ENCODE data around the gene PCDH15.

PCDH15 gene

DNA sequence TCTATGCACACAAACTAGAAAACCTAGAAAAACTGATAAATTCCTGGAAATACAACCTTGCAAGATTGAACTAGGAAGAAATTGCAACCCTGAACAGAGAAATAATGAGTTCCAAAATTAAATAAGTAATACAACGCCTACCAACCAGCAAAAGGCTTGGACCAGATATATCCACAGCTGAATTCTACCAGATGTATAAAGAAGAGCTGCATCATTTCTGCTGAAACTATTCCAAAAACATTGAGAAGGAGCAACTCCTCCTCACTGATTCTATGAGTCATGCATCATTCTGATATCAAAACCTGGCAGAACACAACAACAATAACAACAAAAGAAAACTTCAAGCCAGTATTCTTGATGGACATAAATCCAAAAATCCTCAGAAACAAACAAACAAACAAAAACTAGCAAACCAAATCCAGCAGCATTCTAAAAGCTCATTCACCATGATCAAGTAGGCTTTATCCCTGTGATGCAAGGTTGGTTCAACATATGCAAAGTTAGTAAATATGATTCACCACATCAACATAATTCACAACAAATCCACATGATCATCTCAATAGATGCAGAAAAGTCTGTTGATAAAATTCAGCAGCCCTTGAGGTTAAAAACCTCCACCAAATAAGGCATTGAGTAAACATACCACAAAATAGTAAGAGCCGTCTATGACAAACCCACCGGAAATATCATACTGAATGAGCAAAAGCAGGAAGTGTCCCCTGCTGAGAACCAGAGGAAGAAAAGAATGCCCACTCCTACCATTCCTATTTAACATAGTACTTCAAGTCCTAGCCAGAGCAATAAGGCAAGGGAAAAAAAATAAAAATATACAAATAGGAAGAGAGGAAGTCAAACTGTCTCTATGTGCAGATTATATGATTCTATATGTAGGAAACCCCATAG, 98.2 kb downstream of the PCDH15 start:
- no peak for DNase-seq

DNA sequence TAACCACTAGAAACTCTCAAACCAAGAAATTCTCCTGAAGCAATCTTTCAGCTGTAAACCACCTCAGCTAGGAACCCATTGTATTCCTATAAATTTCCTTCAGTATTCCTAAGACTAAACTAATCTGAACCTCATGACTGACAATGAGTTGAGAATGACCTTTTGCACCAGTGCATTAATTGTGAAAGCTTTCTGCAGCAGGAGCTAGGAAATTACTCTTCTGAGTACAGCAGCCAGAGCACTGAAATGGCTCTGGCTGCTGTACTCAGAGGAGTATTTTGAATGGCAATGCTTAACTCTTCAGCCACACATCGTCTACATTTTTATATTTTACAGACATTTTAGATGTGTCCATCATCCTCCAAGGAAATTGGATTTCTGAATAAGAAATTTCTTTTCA, 109.7 kb downstream of the PCDH15 start:
- no peak for DNase-seq

DNA sequence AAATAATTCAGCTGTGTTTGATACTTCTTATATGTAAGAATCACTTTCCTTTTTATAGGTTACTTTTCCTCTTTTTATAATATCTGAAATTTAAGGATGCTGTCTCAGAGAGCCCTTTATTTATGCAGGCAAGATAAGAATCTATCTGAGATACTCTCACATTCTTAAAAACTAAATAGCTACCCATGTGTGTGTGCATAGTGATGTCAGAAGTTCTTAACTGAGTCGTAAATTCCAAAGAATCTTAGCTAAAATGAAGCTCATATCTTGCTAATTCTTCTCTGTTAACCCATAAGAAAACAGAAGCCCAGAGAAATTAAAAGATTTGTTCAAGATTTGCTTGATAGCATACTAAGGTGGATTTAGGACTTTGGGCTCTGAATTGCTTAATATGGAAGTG, 118.5 kb downstream of the PCDH15 start:
- DNase-seq = no peak

DNA sequence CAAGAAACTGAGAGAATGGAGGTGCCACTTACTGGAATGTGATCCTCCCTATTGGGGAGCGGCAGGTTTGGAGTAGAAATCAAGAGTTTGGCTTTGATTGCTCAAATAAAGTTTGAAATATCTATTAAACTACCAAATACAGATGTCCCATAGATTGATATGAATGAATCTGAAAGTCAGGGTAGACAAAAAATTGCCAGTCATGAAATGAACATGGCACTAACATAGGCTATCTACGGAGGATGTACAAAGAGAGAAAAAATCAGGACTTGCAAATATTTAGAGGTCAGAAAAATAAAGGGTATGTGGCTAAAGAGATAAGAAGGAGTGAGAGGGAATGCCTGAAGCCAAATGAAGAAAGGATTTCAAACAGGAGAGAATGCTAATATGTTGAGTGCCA, 119.9 kb downstream of the PCDH15 start:
- no peak for DNase-seq

DNA sequence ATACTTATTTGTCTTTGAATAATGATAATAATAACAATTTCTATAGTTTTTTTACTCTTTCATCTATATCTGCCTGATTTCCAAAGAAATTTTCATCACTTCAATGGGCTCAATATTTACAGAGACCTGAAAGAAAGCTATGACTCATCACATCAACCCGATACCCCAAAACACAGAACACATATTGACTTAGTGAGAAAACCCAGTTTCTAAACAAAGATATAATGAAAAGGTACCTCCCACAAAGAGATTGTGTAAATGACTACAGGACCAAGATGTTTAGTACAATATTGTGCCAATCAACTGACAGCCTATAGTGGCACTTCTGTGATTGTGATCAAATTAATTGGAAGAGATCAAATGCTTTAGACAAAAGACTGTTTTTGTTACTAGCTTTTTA, 133.9 kb downstream of the PCDH15 start:
- no peak for DNase-seq

DNA sequence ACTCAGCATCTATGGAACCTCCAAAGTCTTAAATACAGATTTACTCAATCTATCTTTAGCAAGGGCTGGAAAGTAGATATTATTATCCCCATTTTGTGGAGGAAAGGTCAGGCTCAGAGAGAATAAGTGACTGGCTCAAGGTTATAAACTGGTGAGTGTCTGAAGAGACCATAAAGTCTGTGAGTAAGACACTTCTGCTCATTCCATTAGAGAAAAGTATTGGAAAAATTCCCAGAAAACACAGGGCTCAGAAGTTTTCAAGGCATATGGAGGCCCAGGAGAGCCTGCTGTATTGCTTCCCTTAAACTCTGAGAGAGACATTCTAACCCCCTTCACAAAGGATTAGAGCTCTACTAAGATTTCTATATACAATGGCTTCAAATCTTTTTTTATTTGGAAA, 134.8 kb downstream of the PCDH15 start:
- DNase-seq = no peak

DNA sequence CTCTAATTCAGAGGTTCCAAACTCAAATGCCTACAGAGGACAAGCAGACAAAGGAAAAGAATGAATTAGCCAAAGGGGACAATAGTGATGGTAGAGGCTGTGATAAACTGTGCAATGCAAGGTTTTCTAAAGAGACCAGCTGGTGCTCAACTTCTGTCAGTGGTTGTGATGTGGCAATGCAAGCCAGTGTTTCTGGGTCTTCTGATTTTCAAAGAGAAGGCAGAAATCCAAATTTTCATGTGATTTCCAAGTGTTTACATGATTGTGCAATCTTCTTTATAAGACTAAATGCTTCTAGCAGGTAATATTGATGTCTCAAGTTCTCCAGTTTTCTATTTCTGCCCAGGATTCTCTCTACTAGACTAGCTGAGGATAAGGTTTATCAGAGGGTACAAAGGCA, 135.9 kb downstream of the PCDH15 start:
- DNase-seq = no peak

DNA sequence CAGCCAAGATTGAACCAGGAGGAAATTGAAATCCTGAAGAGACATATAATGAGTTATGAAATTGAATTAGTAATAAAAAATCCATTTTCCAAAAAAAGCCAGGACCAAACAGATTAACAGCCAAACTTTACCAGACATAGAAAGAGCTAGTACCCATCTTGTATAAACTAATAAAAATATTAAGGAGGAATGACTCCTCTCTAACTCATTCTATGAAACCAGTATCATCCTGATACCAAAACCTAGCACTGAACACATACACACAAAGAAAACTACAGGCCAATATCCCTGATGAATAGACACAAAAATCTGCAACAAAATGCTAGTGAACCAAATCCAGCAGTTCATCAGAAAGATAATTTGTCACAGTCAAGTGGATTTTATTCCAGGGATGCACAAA, 140.6 kb downstream of the PCDH15 start:
- DNase-seq = no peak

DNA sequence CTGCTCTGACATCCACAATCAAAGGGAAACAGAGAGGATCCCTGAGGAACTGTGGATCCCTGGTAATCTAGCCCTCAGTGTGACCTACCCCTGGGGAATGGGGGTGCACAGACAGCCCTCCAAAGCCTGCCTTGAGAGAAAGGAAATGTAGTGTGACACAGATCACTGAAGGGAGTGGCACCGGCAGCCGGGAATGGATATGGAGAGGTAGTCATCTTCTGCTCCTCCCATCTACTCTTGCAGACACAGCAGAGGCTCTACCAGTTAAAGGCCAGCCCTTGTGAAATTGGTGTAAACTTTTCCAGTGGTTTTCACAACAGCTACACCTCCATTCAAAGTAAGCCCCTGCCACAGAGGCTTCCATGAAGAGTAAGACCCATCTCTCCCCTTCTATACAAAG, 144.4 kb downstream of the PCDH15 start:
- no peak for DNase-seq

DNA sequence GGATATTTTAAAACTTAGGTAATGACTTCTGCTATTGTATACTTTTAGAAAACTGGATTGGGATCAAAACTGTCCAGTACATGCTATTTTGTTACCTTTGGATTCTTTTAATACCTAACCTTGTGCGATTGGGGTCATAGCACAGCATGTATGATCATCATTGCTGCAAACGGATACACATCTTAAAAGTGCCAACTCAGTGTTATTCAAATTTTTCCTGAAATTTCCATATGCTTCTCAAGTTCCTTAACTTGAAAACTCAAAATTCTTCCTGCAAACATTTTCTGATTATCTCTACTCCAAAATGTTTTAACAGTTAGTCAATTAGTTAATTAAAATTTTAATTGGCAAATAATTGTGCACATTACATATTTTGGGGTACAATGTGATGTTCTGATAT, 147.5 kb downstream of the PCDH15 start:
- no peak for DNase-seq

DNA sequence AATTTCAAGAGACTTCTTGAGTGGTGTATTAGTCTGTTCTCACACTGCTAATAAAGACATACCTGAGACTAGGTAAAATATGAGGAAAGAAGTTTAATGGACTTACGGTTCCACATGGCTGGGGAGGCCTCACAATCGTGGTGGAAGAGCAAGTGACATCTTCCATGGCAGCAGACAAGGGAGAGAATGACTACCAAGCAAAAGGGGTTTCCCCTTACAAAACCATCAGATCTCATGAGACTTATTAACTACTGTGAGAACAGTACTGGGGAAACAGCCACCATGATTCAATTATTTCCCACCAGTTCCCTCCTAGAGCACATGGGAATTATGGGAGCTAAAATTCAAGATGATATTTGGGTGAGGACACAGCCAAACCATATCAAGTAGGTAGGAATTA, 150.5 kb downstream of the PCDH15 start:
- no peak for DNase-seq

DNA sequence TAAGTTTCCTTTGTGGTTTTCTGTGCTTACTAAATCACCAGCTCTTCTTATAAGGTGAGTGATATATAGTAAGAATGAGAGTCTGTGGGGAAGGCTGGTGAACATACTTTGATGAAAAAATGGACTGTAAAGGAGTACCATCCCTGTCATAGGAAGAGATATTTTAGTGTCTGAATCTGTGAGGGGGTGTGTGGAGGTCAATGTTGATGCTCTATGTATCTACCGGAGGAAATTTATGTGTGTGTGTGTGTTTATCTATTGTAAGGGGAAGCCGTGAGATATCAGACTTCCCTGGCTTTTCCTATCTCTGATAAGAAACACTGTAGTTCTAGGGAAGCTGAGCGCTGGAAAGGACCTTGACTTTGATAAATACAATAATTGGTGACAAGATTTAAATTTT, 179.0 kb downstream of the PCDH15 start:
- no peak for DNase-seq

DNA sequence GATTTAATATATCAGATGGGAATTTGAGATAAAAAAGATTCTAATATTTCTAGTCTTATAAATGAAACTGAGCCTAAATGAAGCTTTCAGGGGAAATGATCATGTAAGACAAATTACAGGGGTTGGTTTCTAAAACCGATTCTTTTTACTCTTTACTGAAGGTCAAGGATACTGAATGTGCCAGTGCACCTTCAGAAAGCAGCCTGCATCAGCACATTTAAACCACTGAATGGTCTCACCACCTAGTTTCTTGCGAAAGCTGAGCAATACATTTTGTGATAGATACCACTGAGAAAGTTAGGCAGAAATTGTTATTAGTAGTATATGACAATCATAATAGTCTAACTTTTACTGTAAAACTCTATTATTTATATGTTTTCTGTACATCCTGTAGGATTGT, 180.7 kb downstream of the PCDH15 start:
- DNase-seq = no peak

DNA sequence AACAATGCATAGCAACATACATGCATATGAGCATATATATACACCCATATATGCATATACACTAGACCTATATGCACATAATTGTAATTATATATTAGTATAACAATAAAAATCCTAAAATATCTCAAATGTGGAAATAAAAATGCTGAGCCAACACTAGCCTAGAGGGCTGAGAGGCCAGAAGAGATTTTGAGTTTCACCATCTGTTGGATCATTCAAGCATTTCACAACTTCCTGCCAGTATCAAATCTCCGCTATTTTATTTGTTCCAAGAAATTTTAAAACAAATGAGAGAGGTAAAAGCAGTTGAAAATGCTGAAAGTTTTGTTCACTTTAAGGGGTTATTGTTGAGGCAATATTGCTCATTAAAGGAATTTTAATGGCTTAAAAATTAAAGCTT, 187.0 kb downstream of the PCDH15 start:
- no peak for DNase-seq

DNA sequence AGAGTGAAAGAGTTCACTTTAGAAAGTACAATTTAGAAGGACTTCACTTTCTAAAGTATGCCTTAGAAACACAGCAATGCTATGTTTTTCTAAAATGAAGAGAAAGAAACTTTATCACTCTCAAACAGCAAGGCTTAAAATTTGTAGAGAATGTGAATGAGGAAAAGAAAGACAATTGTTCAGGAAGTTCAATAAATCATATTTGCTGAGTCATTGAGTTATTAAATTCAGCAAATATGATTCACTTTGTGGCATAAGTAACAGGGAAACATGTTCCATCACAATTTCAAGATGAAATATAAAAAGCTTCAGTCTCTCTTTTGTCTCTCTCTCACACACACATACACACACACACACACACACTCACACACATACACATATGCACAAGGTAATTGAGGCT, 187.9 kb downstream of the PCDH15 start:
- DNase-seq = no peak

DNA sequence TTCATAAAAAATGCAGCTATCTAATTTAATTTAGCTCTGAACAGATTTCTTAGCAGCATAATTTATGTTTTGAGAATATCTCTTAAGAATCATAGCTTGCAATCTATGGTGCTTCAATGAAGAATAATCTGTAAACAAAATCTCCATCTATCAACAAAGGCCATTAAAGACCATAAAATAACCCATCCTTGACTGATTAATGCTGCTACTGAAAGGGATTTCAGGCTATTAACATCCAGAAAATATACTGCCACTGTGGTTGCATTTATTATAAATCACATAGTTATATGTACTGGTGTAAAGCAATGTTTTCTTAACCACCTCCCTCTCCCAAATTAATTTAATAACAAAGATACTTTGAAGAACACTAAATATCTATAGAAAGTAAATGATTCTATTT, 191.6 kb downstream of the PCDH15 start:
- DNase-seq = no peak

DNA sequence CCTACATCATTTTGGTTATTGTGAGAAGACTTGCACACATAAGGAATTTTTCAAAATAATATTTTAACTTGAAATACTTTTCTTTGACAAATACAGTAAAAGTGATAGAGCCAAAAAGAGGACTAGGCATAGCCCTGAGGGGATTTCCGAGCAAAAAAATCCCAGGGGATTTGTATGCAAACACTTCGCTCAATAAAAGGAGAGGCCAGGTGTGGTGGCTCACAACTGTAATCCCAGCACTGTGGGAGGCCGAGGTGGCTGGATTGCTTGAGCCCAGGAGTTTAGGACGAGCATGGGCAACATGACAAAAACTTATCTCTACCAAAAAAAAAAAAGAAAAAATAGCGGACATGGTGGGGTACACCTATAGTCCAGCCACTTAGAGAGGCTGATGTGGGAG, 193.0 kb downstream of the PCDH15 start:
- no peak for DNase-seq

DNA sequence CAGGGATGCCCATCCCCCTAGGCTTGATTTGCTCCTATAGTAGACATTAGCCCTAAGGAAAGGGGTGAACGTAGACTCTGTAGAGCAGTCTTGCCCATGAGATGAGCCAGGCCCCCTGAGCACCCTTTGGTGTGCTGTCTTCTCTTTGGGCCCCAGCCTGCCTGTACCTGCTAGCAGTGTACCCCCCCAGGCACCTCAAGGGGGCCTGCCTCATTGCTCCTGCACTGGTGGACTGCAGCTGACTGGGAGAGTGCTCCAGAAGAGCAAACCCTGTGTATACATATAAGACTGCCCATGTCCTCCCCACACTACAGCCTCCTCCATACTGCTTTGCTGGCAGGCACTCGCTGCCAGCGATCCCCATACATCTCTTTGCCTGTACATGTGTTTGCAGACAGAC, 206.7 kb downstream of the PCDH15 start:
- DNase-seq = no peak

DNA sequence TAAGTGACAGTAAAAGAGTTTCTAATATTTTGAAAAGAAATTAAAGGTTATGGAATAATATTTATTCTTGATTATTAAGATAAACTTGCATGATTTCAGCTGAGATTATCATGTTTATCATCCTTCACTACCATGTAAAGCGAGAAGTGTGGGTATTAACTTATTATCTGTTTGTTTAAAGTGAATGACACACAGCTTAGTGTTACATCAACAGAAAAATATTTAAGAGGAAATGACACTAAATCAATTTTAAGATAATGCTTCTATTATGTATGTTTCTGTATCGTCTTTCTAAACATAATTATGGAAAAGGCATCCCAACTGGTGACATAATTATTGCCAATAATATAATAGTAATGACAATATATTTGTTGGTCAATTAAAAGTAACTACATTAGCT, 213.1 kb downstream of the PCDH15 start:
- DNase-seq = no peak

DNA sequence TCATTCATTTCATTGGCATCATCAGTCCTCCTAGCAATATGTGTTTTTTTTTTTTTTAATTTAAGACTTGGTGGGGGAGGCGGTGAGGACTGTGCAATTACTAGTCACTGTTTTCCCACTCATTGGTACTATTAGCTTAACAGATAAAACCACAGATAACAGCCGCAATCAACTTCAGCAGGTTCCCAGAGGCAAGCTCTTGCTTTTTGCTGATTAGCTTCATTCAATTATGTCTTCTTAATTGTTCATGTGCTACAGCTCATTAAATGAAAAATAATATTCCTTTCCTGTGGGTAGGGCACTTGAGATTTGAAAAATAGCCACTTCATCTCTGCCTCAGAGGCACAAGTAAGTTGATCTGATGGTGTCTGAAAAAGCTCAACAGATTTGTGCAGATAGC, 215.5 kb downstream of the PCDH15 start:
- DNase-seq = no peak

DNA sequence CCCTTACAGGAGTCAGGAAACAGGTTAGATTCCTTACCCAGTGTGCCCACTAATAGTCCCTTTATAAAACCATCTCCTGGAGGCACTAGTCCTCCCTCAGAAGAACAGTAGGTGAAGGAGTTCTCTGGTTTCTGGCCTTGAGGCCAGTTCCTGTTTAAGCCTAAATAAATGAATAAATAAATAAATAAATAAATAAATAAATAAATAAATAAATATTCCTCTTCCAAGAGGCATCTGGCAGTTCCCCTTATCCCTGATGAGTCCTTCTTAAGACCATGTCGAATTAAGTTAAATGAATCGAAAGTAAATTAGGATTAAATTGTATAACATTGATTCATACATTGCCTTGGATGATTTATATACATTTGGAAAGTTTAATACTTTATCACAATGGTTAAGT, 223.3 kb downstream of the PCDH15 start:
- no peak for DNase-seq

DNA sequence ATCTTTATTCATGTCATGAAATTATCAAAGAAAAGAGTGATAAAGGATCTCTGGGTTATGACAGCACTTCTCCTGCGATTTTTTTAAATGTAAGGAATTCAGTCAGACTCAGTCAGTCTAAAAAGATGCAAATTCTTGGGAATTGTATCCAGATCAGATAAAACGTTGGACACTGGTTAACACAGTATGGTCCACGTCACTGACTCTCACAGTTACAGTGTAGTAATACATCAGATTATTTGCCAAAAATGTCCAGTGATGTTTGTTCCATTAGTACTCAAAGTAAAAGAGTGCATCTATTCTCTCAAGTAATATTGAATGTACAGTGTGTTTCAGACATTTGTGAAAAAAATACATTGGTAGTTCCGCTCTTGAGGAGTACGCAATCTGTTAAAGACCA, 224.5 kb downstream of the PCDH15 start:
- no peak for DNase-seq

DNA sequence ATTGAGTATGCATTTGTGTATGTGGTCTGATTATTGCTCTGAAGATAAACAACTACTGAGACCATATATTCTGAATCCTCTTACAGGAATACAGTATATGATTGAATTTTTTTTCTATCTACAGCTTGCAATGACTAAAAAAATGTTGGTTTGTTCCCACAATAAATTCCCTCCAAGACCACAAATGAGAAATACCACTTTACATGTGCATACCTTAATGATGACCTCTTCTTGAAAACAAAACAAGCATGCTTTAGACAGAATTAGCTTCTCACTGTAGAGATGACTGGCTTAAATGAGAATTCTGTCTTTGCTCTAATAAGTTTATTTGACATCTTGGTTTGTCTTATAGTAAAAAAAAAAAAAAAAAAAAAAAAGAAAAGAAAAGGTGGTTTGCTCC, 241.5 kb downstream of the PCDH15 start:
- DNase-seq = no peak

DNA sequence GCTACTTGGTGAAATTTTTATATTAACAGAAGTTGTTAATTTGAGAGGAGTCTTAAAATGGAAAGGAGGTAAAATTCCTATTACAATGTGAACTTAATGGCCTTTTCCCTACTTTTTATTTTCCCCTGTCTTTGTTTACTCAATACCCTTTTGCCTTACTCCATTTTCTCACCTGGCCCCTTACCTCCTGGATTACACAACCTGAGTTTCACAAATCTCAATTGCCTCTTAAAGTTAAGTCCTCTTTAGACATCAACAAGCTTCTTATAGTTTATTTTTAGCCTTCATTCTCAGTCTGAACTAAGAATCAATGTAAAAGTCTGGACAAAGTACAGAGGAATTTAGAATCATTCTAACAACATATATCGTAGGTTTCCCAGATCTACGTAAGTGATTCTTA, 247.0 kb downstream of the PCDH15 start:
- DNase-seq = no peak

DNA sequence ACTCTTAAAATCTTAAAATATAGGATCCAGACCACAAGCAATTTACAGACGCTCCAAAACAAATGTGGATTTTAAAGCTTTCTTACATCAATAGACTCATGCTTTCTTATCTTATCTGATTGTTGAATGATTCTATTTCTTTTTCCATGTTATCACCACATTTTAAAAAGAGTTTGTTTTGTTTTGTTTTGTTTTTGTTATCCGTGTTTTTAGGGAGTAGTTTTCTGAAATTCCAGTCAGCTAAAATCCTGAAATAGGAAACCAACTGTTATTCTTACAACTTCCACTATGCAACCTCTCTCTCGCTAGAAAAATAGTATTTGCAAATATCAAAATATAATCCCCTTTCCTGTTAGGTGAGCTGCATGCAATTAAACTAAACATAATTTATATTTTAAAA, 251.0 kb downstream of the PCDH15 start:
- no peak for DNase-seq

All from NCI-H510A (cell line).